ENCODE measurements around the gene ROS1. TPM values are rescaled to one million over a fixed set of nuclear protein-coding genes. Genes with fewer than 3 reads are reported as not detected.
"Not testable (repeated sequence)": the region's sequence is repeated elsewhere in the genome, so short reads cannot be mapped to it uniquely, and the experiment has no call there.

Gene ROS1
- total RNA-seq, result 0.35 and 2.7 TPM in 2 replicates

GRCh38 chr6:117425431-117426153 is at the start of gene ROS1:
Gene ROS1 (minus strand): TSS chr6:117425942. CDS start chr6:117425656, 286 bp downstream.
- peak; percentile 15 for DNase-seq (ENCODE audit: low read depth)

GRCh38 chr6:117473401-117473800 is 47.7 kb upstream of the ROS1 start:
- DNase-seq (ENCODE audit: low read depth), result no peak

- no peak for DNase-seq (ENCODE audit: low read depth)
Observed at GRCh38 chr6:117472667-117473066, 46.9 kb upstream of the ROS1 start.

GRCh38 chr6:117469791-117470190 is 44.0 kb upstream of the ROS1 start:
- DNase-seq (ENCODE audit: low read depth), result no peak

- DNase-seq (ENCODE audit: low read depth), result no peak
Observed at GRCh38 chr6:117469356-117469755, 43.6 kb upstream of the ROS1 start.

GRCh38 chr6:117468527-117468926 is 42.8 kb upstream of the ROS1 start:
- DNase-seq (ENCODE audit: low read depth), result not testable (repeated sequence)

GRCh38 chr6:117467876-117468275 is 42.1 kb upstream of the ROS1 start:
- no peak for DNase-seq (ENCODE audit: low read depth)

- no peak for DNase-seq (ENCODE audit: low read depth)
Observed at GRCh38 chr6:117465691-117466090, 39.9 kb upstream of the ROS1 start.

- DNase-seq (ENCODE audit: low read depth), result no peak
Observed at GRCh38 chr6:117464700-117465099, 39.0 kb upstream of the ROS1 start.

GRCh38 chr6:117463762-117464665 is 38.3 kb upstream of the ROS1 start:
- peak; percentile 56 for DNase-seq (ENCODE audit: low read depth)

- no peak for DNase-seq (ENCODE audit: low read depth)
Observed at GRCh38 chr6:117459204-117459944, 33.6 kb upstream of the ROS1 start.

GRCh38 chr6:117456998-117457397 is 31.3 kb upstream of the ROS1 start:
- DNase-seq (ENCODE audit: low read depth), result no peak

- no peak for DNase-seq (ENCODE audit: low read depth)
Observed at GRCh38 chr6:117456250-117456649, 30.5 kb upstream of the ROS1 start.

GRCh38 chr6:117451671-117452070 is 25.9 kb upstream of the ROS1 start:
- peak; percentile 55 for DNase-seq (ENCODE audit: low read depth)

GRCh38 chr6:117449549-117450439 is 24.1 kb upstream of the ROS1 start:
- peak; percentile 80 for DNase-seq (ENCODE audit: low read depth)

- peak; percentile 87 for DNase-seq (ENCODE audit: low read depth)
Observed at GRCh38 chr6:117448732-117449485, 23.2 kb upstream of the ROS1 start.

- no peak for DNase-seq (ENCODE audit: low read depth)
Observed at GRCh38 chr6:117448011-117448410, 22.3 kb upstream of the ROS1 start.

GRCh38 chr6:117446861-117447260 is 21.1 kb upstream of the ROS1 start:
- DNase-seq (ENCODE audit: low read depth), result no peak

GRCh38 chr6:117444600-117444999 is 18.9 kb upstream of the ROS1 start:
- DNase-seq (ENCODE audit: low read depth), result no peak

GRCh38 chr6:117442313-117442712 is 16.6 kb upstream of the ROS1 start:
- not testable (repeated sequence) for DNase-seq (ENCODE audit: low read depth)

Measured in renal cortical epithelial cell (primary cell).